Upper lobe of left lung (tissue), 4 donors: ENCODE results near the gene OR2A42.
"Not testable (repeated sequence)": the region's sequence is repeated elsewhere in the genome, so short reads cannot be mapped to it uniquely, and the experiment has no call there.

Source experiments
- CTCF ChIP-seq, 6 experiments: fragments of 450-650 bp in 4 of 6; fragments of 200-600 bp in 2 of 6; sonication (generic) in 2 of 6; IDR thresholded peaks; one replicate each; pipeline ENCODE4 v1.5.1; 2016 to 2019; ENCODE audit warnings: antibody characterized with exemption in 6 of 6
- POLR2A ChIP-seq, 4 donors: fragments of 450-650 bp; IDR thresholded peaks; one replicate each; pipeline ENCODE4 v1.5.1; 2016 to 2017; ENCODE audit warnings: antibody characterized with exemption in 4 of 4, mild to moderate bottlenecking in 2 of 4

GRCh38 chr7:144238530-144239082 is 799 bp downstream of the OR2A42 start:
- TF ChIP-seq CTCF, POLR2A (IDR thresholded peaks at IDR 0.05): not testable (repeated sequence)
